AG09319 (cell line): ENCODE measurements around the gene TBXA2R.
"Not testable (repeated sequence)": the region's sequence is repeated elsewhere in the genome, so short reads cannot be mapped to it uniquely, and the experiment has no call there.

Experiments
- DNase-seq: peaks from one replicate; pipeline ENCODE4 v3.0.0-alpha.2; 2010; ENCODE audit warnings: low read depth; ENCODE audit errors: extremely low read depth
- CTCF ChIP-seq: IDR thresholded peaks from 2 replicates; pipeline ENCODE4 v1.5.1; 2011; ENCODE audit warnings: low read depth, mild to moderate bottlenecking, inconsistent platforms, low read length, moderate library complexity

TBXA2R gene

GRCh38 chr19:3573858-3574637, 32.6 kb downstream of the TBXA2R start:
- DNase-seq, result peak; percentile 80
- TF ChIP-seq CTCF, result no peak

- no peak for TF ChIP-seq CTCF
Observed at GRCh38 chr19:3573162-3573857, 33.4 kb downstream of the TBXA2R start.

DNA sequence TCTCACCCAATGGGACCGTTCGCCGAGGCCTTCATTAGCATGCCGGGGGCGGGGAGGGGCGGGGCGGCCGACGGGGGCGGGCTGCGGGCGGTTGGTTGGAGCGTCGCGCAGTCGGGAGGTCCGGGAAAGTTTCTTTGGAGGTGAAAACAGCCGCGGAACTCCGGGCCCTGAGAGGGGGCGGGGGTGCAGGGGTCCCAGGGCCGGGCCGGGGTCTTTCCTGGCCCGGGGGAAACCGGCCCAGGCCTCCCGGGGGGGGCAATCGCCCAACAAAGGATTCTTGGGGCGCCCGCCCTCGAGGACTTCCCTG, 33.9 kb downstream of the TBXA2R start, which contains the start of gene HMG20B:
Gene HMG20B, plus strand, starts transcription at position 90 of the 307 bp plus-strand sequence. CDS start 366 bp downstream, outside the sequence.
- TF ChIP-seq CTCF, result no peak
- DNase-seq, result no peak

More at GRCh38 chr19:3573162-3573857, 33.4 kb downstream of the TBXA2R start:
- DNase-seq, result no peak

DNA sequence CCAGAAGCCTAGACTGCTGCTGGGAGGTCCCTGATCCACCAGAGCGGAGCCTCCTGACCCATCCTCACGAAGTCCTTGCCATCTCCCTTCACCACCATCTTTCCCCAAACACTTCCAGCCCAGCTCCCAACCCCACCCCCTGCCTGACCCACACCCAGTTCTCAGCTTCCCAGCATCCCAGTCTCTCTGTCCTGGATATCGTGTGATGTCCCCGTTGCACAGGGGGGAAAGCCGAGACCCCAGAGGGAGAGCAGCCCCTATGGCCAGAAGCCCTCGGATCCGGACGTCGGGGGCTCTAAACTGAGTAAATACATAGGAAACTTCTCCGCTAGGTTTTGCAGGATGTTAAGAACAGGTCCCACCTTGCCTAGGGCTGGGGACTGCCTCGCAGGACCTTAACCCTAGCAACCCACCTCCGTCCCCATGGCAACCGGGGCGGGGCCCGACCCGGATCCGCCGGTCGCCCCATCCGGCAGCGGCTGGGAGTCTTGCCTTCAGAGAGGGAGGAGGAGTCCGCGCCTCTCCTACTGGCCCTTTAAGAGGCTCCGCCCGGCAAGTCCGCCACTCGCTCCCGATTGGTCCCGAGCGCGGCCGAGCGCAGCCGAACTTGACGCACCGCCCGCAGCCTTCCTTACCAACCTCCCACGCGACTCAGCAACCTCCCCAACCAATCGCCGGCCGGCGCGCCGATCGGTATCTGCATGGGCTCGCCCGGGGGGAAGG, 34.4 kb downstream of the TBXA2R start:
- no peak for TF ChIP-seq CTCF
- peak; percentile 99 for DNase-seq

- TF ChIP-seq CTCF, result no peak
- DNase-seq, result no peak
Observed at GRCh38 chr19:3570606-3571011, 36.1 kb downstream of the TBXA2R start.

- DNase-seq, result not testable (repeated sequence)
Observed at GRCh38 chr19:3570042-3570441, 36.6 kb downstream of the TBXA2R start.

DNA sequence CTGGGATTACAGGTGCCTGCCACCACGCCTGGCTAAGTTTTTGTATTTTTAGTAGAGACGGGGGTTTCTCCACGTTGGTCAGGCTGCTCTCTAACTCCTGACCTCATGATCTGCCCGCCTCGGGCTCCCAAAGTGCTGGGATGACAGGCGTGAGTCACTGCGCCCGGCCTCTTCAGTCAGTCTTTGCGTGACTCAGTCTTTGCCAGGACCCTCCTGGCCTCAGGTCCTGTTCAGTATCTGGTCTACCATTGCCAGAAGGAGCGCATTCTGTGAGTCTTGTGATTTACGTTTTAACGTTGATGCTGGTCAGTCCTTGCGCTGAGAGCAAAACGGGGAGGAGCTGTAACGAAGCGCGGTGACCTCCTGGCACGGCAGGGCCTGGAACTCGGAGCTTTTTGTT, 41.5 kb downstream of the TBXA2R start:
- TF ChIP-seq CTCF, result no peak

More for the DNA sequence above, 41.5 kb downstream of the TBXA2R start:
- DNase-seq, result no peak
